ENCODE measurements around the gene LRTM1.

- TF ChIP-seq CTCF (IDR thresholded peaks at IDR 0.05; ENCODE audit: extremely low read depth in 1 of 2, insufficient read depth in 1 of 2, low read depth in 1 of 2, low read length in 2 of 2) (no peak), POLR2A (IDR thresholded peaks at IDR 0.05; ENCODE audit: low read depth, low read length) (no peak), EZH2 (IDR thresholded peaks at IDR 0.05; ENCODE audit: borderline replicate concordance, low read depth, low read length, severe bottlenecking) (no peak), MAX (IDR thresholded peaks at IDR 0.05; ENCODE audit: insufficient read depth, insufficient read length) (no peak)
Measured at GRCh38 chr3:54932606-54933005, 4.7 kb upstream of the LRTM1 start.
